GM18499 (cell line): ENCODE results near the gene DHX8.

Experiments
- ATAC-seq: cut with Tn5 transposase; IDR thresholded peaks from one replicate; pipeline ENCODE4 v1.9.1; 2021; ENCODE audit warnings: moderate number of reproducible peaks; ENCODE audit not compliant: insufficient read depth, unreplicated experiment

Gene DHX8

GRCh38 chr17:43517615-43518386 lies 34.0 kb downstream of the DHX8 start:
- ATAC-seq: no peak

- no peak for ATAC-seq
Observed at GRCh38 chr17:43521389-43521788, 37.6 kb downstream of the DHX8 start.

DNA sequence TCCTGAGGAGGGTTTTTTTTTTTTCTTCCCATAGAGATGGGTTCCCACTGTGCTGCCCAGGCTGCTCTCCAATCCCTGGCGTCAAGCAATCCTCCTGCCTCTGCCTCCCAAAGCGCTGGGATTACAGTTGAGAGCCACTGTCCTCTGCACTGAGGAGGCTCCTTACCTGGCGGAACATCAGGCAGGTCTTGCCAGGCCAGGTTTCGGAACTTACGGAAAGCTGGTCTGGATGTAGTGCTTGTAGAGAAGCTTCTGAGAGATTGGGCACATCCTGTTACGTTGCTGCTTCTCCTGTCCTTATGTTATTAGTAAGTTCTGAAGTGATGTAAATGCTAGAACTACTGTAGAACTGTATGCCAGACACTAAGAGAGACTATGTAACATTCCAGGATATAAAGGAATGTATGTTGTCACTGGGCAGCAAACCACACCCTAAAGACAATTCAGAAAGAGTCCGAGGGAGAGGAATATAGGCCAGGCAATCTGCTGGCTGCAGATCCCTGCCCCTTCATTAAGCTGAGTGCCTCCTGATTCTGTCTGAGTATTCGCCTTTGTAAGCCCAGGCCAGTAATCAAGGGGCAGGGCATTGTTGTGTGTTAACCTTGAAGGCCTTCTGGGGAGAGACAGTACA lies 41.3 kb downstream of the DHX8 start:
- no peak for ATAC-seq

DNA sequence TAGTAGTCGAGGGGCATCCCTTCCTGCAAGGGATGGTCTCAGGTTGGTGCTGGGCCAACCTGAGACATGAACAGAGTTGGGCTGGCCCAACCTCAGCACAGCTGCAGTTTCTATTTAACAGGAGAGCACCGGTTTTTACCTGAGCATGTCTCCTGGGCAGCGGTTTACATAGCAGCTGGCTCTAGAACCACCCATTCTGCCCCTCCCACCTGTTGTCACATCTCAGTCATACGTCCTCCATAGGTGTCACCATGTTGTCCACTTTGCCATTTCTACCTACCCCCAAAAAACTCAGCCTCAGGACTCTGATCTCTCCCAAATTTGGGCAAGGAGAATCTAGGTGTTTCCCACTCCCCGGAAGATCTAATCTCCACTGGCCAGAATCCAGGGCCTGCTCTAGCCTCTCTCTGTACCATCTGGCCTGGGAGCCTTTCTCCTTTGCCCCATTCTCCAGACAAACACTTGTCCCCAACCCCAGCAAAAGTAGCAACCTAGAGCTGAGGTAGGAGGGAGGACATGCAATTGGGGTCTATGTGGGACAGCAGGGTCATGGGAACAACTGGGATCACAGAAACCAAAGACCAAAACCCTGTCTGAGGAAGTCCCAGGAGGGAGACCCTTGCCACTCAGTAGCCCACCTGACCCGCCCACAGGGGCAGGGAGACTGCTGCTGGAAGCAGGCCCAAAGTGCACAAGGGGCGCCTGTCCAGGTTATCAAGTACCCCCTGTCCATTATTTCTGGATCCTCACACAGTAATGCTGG lies 43.3 kb downstream of the DHX8 start:
- no peak for ATAC-seq

- ATAC-seq: no peak
Observed at GRCh38 chr17:43528319-43528987, 44.7 kb downstream of the DHX8 start.

- no peak for ATAC-seq
Observed at GRCh38 chr17:43528988-43529814, 45.4 kb downstream of the DHX8 start.

- no peak for ATAC-seq
Observed at GRCh38 chr17:43529947-43530287, 46.1 kb downstream of the DHX8 start.

GRCh38 chr17:43530288-43531081 lies 46.7 kb downstream of the DHX8 start:
- ATAC-seq: no peak

- ATAC-seq: no peak
Observed at GRCh38 chr17:43531082-43531378, 47.3 kb downstream of the DHX8 start.

DNA sequence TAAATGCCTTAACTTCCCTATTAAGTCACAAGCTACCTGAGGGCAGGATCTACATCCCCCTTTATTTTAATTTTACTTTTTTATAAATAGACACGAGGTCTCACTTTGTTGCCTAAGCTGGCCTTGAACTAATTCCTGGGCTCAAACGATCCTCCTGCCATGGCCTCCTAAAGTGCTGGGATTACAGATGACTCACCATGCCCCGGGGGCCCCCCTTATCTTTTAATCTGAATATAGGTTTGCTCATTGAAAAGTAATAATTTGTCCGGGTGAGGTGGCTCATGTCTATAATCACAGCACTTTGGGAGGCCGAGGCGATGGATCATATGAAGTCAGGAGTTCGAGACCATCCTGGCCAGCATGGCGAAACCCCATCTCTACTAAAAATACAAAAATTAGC lies 48.2 kb downstream of the DHX8 start:
- ATAC-seq: no peak

GRCh38 chr17:43532581-43532980 lies 48.8 kb downstream of the DHX8 start:
- ATAC-seq: no peak

- no peak for ATAC-seq
Observed at GRCh38 chr17:43533699-43534098, 49.9 kb downstream of the DHX8 start.

- no peak for ATAC-seq
Observed at GRCh38 chr17:43534909-43535308, 51.1 kb downstream of the DHX8 start.

DNA sequence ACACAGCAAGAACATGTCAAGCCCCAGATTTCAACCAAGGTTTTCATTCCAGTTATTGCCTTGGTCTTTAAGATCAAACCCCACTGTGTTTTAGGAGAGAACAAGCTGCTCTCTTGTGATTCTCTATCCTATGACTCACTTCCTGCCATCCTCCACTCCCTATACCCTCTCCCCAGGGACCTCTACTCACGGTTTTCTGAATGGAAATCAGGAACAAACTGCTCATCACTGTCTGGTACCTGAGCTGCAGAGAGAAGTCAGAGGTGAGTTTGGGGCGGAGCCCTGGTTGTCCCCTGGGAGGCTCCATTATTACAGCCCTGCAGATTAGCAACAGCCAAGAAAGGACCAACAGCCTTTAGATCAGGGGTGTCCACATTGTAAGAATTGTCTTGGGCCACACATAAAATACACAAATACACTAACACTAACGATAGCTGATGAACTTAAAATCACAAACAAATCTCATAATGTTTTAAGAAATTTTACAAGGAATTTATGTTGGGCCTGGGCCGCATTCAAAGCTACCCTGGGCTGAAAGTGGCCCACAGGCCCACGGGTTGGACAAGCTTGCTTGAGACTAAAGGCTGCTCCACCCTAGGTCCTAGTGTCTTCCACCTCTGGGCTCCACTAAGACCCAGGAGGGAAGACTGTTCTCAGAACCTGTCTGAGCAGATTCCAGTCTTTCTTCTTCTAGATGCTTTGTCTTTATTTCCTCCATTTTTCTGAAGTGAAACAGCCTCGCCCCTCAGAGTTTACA lies 52.6 kb downstream of the DHX8 start:
- no peak for ATAC-seq

GRCh38 chr17:43540821-43541674 lies 57.3 kb downstream of the DHX8 start:
- ATAC-seq: no peak

DNA sequence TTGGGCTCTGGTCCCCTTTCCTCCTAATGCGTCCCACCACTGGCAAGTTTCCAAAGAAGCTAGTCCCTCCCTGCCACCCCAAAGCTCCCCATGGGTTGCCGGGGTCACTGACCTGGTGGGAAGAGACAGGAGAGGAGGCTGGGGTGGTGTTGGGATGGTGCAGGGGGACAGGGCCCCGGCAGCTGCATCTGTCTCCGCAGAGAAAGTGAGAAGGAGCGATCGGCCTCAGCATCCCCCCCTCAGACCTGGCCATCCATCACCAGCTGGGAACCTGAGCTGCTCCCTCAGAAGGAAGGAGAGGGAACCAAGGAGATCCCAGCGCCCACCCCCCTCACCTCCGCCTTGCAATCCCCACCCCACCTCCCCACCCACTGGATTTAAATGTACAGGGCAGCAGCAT lies 59.1 kb downstream of the DHX8 start:
- no peak for ATAC-seq

DNA sequence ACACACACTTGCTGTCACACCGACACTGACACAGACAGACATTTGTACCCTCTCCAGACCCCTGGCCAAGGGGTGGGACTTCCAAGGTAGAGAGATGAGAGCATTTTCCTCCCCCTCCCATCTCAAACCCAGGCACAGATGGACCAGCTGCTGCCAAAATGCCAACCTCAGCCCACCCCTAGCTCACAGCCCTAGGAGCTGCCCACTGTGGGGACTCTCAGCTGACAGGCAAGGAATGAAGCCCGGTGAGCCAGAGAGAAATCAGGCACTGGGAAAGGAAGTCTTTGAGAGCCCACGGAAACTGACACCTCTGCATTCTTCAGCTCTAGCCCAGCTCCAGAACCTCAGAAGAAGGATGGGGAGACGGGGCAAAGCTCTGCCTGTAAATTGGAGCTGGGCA lies 59.5 kb downstream of the DHX8 start:
- ATAC-seq: no peak
